AG04449 (cell line): ENCODE results near the gene IFNA21.
A peak's percentile ranks its signal among the peaks of the same experiment; 100 is the strongest.
"Not testable (repeated sequence)": the region's sequence is repeated elsewhere in the genome, so short reads cannot be mapped to it uniquely, and the experiment has no call there.

Experiments used
- CTCF ChIA-PET: fragments of 350-600 bp; formaldehyde crosslinking; extraction: SDS; loops from one replicate; lab custom pipeline; 2021; ENCODE audit warnings: antibody characterized with exemption; lab: Yijun Ruan, JAX
- POLR2A ChIA-PET: fragments of 400-600, 350-600 bp; formaldehyde crosslinking; extraction: SDS; loops from one replicate; lab custom pipeline; 2020; ENCODE audit warnings: antibody characterized with exemption, inconsistent platforms; lab: Yijun Ruan, JAX
- DNase-seq: peaks from one replicate; pipeline ENCODE4 v3.0.0-alpha.2; 2010; ENCODE audit warnings: low read depth, low spot score
- H3K4me3 ChIP-seq: 2 replicates; pipeline ENCODE4 v1.5.1; 2011; ENCODE audit warnings: low read depth, mild to moderate bottlenecking, control low read depth, low read length
- TF ChIP-seq, protein P1 (sequence below): IDR thresholded peaks from one replicate; pipeline ENCODE4 v1.5.1; 2011; ENCODE audit warnings: mild to moderate bottlenecking, moderate library complexity, low read length, control low read depth, inconsistent platforms; ENCODE audit not compliant: insufficient read depth; ENCODE audit errors: missing control alignments

The IFNA21 gene

DNA sequence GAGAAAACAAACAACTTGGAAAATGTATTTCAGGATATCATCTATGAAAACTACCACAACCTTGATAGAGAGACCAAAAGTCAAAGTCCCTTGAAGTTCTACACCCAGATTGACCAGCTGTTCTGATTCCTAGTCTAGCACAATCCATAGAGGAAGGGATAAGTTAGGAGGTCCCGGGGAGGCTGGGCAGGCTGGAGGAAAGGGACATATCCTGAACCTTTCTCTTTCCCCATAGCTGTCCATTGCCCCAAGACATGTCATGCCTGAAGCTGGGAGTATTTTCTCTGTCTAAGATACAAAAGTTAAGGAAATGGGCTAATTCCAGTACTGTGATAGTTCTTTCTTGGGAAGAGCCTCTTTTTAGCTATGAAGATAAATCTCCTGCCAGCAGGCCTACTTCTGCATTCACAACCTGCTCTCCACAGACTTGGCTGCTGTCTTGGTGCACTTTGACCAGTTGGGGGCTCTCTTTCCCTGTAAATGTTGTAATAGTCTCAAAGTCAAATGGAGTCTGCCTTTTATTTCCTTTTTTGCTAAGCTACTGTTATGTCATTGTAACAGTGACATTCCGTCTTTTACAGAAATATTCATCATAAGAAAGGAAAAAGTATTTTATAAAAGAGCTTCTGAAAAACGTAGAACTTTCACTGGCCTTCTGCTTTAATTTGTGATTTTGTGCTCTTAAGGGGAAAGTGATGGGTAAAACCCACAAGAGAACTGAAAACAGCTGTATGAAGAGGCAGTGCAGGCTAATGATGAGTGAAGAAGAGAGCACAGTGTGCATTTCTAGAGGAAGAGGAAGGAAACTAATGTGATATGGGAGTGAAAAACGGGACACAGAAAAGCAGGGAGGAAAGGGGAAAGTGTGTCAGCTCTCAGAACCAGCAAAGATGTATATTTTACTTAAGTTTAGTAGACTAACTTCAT is 16.6 kb upstream of the IFNA21 start:
- TF ChIP-seq, protein P1, sequence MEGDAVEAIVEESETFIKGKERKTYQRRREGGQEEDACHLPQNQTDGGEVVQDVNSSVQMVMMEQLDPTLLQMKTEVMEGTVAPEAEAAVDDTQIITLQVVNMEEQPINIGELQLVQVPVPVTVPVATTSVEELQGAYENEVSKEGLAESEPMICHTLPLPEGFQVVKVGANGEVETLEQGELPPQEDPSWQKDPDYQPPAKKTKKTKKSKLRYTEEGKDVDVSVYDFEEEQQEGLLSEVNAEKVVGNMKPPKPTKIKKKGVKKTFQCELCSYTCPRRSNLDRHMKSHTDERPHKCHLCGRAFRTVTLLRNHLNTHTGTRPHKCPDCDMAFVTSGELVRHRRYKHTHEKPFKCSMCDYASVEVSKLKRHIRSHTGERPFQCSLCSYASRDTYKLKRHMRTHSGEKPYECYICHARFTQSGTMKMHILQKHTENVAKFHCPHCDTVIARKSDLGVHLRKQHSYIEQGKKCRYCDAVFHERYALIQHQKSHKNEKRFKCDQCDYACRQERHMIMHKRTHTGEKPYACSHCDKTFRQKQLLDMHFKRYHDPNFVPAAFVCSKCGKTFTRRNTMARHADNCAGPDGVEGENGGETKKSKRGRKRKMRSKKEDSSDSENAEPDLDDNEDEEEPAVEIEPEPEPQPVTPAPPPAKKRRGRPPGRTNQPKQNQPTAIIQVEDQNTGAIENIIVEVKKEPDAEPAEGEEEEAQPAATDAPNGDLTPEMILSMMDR, result peak; percentile 13
- DNase-seq, POLR2A ChIA-PET, H3K4me3 ChIP-seq: not testable (repeated sequence)
- CTCF ChIA-PET, result interaction anchor here (0.6 to 1.3 kb wide), 6 partner anchors 9 to 143 kb away, joined by 3 to 6 read pairs (median 4); no protein-coding TSS in a partner anchor

DNA sequence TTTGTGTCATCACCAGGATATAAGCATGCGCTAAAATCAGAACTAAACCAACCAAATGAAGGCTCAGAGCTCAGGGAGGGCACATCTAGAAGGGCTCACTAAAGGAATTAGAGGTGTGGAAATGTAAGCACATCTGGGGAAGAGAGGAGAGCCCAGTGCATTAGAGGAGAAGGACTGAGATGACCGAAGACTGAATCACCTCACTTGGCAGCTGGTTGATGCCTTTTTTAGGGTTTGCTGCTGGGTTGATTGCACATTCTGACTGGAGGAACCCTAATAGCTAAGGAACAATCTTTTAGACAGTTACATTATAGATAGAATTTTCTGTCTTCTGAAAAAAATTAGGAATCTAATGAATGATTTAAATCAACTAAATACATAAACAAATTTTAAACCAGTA is 8.2 kb upstream of the IFNA21 start:
- H3K4me3 ChIP-seq, result no peak overlapping the region
- ChIA-PET CTCF (interaction anchor here (1.3 kb wide), 1 partner anchor 9 kb away, joined by 4 read pairs; no protein-coding TSS in a partner anchor), POLR2A (no interaction called here)
- no peak for DNase-seq
- TF ChIP-seq, protein P1, result no peak

DNA sequence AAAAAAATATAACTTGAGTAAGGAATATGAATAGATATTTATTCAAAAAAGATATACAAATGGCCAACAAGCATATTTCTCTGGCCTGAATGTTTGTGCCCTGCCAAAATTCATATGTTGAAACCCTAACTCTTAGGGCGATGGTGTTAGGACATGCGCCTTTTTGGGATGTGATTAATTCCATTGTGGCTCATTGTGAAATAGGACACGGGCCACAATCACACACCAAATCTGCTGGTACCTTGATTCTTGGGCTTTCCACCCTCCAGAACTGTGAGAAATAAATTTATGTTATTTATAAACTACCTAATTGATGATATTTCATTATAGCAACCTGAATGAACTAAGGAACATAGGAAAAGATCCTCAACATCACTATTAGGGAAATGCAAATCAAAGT is 5.7 kb upstream of the IFNA21 start:
- DNase-seq, result no peak
- POLR2A ChIA-PET, result no interaction called here
- TF ChIP-seq, protein P1, result no peak
- no peak overlapping the region for H3K4me3 ChIP-seq
- CTCF ChIA-PET, result no interaction called here

DNA sequence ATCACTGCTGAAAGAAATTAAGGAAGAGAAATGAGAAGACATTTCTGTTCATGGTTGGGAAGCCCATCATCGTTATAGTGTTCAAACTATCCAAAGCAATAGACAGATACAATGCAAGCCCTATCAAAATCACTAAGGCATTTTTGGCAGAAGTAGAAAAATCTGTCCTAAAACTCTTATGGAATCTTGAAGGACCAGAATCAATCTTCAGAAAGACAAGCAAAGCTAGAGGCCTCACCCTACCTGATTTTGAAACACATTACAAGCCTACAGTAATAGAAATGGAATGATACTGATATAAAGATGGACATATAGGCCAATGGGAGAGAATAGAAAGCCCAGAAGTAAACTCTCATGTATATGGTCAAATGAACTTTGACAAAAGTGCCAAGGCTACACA is 4.9 kb upstream of the IFNA21 start:
- ChIA-PET CTCF (no interaction called here), POLR2A (no interaction called here)
- TF ChIP-seq, protein P1, result no peak
- no peak for DNase-seq
- H3K4me3 ChIP-seq, result no peak overlapping the region

DNA sequence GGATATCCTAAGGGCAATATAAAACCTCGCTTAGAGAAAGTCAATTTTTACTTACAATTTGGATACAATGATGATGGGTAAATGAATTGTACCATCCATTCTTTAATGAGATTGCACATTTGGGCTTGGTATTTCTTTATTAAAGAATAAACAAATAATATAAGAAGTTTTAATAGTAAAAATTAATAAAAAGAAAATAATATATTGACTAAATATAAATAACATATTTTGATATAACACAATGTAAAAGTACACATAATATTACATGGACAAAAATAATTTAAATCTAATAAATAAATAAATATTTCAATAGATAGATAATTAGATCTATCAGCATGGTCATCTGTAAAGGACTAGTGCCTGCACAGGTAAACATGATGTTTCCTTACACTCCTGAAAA is 944 bp downstream of the IFNA21 start:
- no peak overlapping the region for H3K4me3 ChIP-seq
- POLR2A ChIA-PET, result no interaction called here
- TF ChIP-seq, protein P1, result no peak
- no peak for DNase-seq
- CTCF ChIA-PET, result no interaction called here

DNA sequence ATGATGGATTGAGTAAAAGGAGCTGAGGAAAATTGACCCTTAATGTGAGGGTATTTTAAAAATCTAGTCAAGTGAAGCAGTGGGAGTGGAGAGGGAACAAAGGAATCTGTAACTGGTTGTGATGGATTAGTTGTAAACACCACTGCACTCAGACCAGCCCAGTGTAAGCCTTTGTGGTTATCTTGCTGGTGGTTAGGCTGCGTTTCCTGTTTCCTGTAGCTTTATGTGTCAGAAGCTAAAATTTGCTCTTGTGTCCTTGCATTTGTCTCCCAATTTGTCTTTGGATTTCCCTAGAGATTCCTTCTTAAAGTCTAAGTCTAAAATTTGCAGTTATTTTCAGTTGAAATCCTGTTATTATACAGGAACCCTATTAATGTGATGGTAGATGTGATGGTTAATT is 6.3 kb downstream of the IFNA21 start:
- no peak for DNase-seq
- TF ChIP-seq, protein P1, result no peak
- H3K4me3 ChIP-seq, result no peak overlapping the region
- ChIA-PET CTCF (no interaction called here), POLR2A (no interaction called here)
